HL-60 (cell line): Measurements from ENCODE around the gene SF3B4.

Experiments used
- DNase-seq, 2 experiments: peaks; one replicate each; pipeline ENCODE4 v3.0.0-alpha.2; 2010 to 2020; ENCODE audit warnings: low read depth in 1 of 2, low spot score in 1 of 2
- H3K27ac ChIP-seq: fragments of 250-450 bp; sonication (Bioruptor Pico); replicated peaks from 2 replicates; pipeline ENCODE4 v1.5.1; 2020; ENCODE audit warnings: mild to moderate bottlenecking, moderate library complexity
- H3K27me3 ChIP-seq: fragments of 250-450 bp; sonication (Bioruptor Pico); 2 replicates; pipeline ENCODE4 v1.5.1; 2021; ENCODE audit warnings: mild to moderate bottlenecking, moderate library complexity; ENCODE audit not compliant: insufficient read depth, poor library complexity, severe bottlenecking
- H3K4me3 ChIP-seq: replicated peaks from 2 replicates; pipeline ENCODE4 v1.5.1; 2011; ENCODE audit warnings: mild to moderate bottlenecking, control low read depth, low read length; ENCODE audit not compliant: insufficient read depth
- CTCF ChIP-seq: IDR thresholded peaks from one replicate; pipeline ENCODE4 v1.5.1; 2011; ENCODE audit warnings: low read length, control low read depth, inconsistent platforms; ENCODE audit not compliant: insufficient read depth
- GABPA ChIP-seq: IDR thresholded peaks from 2 replicates; pipeline ENCODE4 v1.6.1; 2012; ENCODE audit warnings: low read depth
- POLR2AphosphoS5 ChIP-seq: IDR thresholded peaks from 2 replicates; pipeline ENCODE4 v1.6.1; 2012; ENCODE audit warnings: low read depth
- REST ChIP-seq: IDR thresholded peaks from 2 replicates; pipeline ENCODE4 v1.6.1; 2012; ENCODE audit warnings: low read depth; ENCODE audit not compliant: insufficient replicate concordance
- SPI1 ChIP-seq: IDR thresholded peaks from 2 replicates; pipeline ENCODE4 v1.6.1; 2012; ENCODE audit warnings: low read depth, mild to moderate bottlenecking, borderline replicate concordance

SF3B4 gene

GRCh38 chr1:149879556-149879955 lies 48.0 kb downstream of the SF3B4 start:
- Histone ChIP-seq H3K27ac (no peak overlapping the region), H3K4me3 (no peak overlapping the region), H3K27me3 (no peaks in the 10 kb centered on the region)
- DNase-seq: no peak
- no peak for TF ChIP-seq REST
- no peak for TF ChIP-seq SPI1
- TF ChIP-seq GABPA: no peak
- no peak for TF ChIP-seq POLR2AphosphoS5
- TF ChIP-seq CTCF: no peak

- H3K27me3 ChIP-seq: no peaks in the 10 kb centered on the region
- H3K4me3 ChIP-seq: no peak overlapping the region
- no peak for DNase-seq
- TF ChIP-seq SPI1 (no peak), REST (no peak), POLR2AphosphoS5 (no peak), CTCF (no peak), GABPA (no peak)
- H3K27ac ChIP-seq: no peak overlapping the region
Measured at GRCh38 chr1:149877211-149877946, 50.2 kb downstream of the SF3B4 start.
